T-helper 9 cell (primary cell): Measurements from ENCODE around the gene TMCO1.
"Not testable (repeated sequence)": the region's sequence is repeated elsewhere in the genome, so short reads cannot be mapped to it uniquely, and the experiment has no call there.

Experiments used
- DNase-seq: peaks from one replicate; pipeline ENCODE4 v3.0.0-alpha.2; 2020

Gene TMCO1

DNA sequence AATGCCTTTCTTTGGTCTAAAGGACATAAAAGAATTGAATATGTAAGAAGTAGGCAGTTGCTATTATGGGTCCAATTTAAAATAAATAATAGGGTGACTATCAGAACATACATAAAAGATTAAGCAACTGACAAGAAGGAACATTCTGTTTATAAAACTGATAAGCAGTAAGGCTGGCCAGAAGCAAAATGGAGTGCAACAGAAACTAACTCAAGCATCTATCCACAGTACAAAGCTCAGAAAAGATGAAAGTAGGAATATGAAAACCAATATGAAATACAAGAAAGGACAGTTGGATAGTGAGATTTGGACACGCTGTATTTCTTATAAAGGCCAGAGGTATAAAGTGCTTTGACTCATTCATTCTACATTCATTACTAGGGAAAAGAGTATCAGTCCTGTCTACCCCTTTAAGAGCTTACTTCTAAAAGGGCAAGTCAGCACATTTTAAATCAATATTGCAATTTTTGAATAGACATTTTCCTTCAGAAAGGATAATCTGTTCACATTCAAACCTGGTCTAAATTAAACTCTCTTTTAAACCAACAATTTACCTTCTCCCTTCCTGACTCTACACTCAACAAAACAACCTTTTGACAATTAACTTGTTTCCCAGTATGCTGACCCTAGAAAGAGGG is 84.7 kb downstream of the TMCO1 start:
- no peak for DNase-seq

GRCh38 chr1:165680773-165681172 is 87.9 kb downstream of the TMCO1 start:
- not testable (repeated sequence) for DNase-seq

DNA sequence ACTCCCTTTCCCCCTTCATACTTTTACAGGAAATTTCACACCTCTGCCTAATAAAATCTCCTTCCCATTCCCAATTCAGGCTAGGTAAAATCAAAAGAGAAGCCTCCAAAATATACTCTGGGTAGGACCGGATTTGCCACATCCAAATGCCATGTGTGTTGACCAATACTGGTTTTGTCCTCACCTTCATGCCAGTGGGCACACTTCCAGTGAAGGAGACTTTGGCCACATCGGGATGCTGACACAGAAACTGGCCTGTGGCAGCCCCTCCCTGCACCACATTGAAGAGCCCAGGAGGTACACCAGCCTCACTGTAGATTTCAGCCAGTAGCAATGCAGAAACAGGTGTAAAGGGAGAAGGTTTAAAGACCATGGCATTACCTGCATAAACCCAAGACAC is 88.4 kb downstream of the TMCO1 start:
- DNase-seq: no peak

DNA sequence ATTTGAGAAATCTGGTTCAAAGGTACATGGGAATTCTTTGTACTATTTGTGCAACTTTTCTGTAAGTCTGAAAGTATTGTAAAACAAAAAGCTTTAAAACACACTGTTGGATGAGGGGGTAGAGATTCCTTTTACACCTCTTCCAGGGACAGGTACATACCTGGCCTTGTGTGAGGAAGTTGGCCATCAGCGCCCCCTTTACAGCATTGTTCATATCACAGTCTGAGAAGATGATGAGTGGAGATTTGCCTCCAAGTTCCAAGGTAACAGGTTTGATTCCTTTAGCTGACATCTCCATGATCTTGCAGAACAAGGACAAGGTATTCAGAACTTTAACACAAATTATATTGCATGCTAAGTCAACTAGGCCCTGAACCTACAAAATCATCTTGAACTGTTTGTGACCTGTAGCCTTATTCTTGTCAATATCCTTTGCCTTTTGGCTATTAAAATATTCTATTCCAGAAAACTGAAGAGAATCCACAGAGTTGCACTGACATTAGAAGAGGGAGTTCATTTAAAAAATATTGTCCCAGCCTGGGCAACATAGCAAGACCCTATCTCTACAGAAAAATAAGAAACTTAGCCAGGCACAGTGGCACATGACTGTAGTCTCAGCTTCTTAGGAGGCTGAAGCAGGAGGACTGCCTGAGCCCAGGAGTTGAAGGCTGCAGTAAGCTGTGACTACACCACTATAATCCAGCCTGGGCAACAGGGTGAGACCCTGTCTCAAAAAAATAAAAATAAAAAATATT is 89.2 kb downstream of the TMCO1 start:
- DNase-seq: no peak

GRCh38 chr1:165678509-165678908 is 90.2 kb downstream of the TMCO1 start:
- DNase-seq: no peak
